Right hindlimb (tissue), 1 donor: Measurements from ENCODE around the gene SZT2.
"Not testable (repeated sequence)": the region's sequence is repeated elsewhere in the genome, so short reads cannot be mapped to it uniquely, and the experiment has no call there.

Experiments used
- DNase-seq: peaks from one replicate; pipeline ENCODE4 v3.0.0-alpha.2; 2018

SZT2 gene

GRCh38 chr1:43363283-43363934 is 26.3 kb upstream of the SZT2 start:
- DNase-seq, result no peak

- DNase-seq, result no peak
Observed at GRCh38 chr1:43363935-43364525, 25.7 kb upstream of the SZT2 start.

GRCh38 chr1:43365678-43366077 is 24.0 kb upstream of the SZT2 start:
- no peak for DNase-seq

- DNase-seq, result no peak
Observed at GRCh38 chr1:43366179-43366578, 23.5 kb upstream of the SZT2 start.

GRCh38 chr1:43366601-43367025 is 23.1 kb upstream of the SZT2 start:
- no peak for DNase-seq

- DNase-seq, result peak; percentile 37
Observed at GRCh38 chr1:43367026-43367903, 22.4 kb upstream of the SZT2 start.

- DNase-seq, result peak; percentile 93
Observed at GRCh38 chr1:43367904-43368645, 21.6 kb upstream of the SZT2 start, which contains the start of gene ELOVL1. TSS of gene ELOVL1 (minus strand) at chr1:43368011. CDS start at chr1:43365609, 2,402 bp downstream.

GRCh38 chr1:43368646-43369020 is 21.1 kb upstream of the SZT2 start:
- no peak for DNase-seq

GRCh38 chr1:43369779-43370178 is 19.9 kb upstream of the SZT2 start:
- not testable (repeated sequence) for DNase-seq

- DNase-seq, result no peak
Observed at GRCh38 chr1:43370564-43370963, 19.1 kb upstream of the SZT2 start.

- no peak for DNase-seq
Observed at GRCh38 chr1:43372172-43372571, 17.5 kb upstream of the SZT2 start.

- DNase-seq, result no peak
Observed at GRCh38 chr1:43373066-43373940, 16.4 kb upstream of the SZT2 start.

GRCh38 chr1:43376723-43377235 is 12.9 kb upstream of the SZT2 start:
- DNase-seq, result no peak

GRCh38 chr1:43377831-43378230 is 11.9 kb upstream of the SZT2 start:
- no peak for DNase-seq

GRCh38 chr1:43379476-43379875 is 10.2 kb upstream of the SZT2 start:
- DNase-seq, result no peak

- no peak for DNase-seq
Observed at GRCh38 chr1:43381612-43382011, 8.1 kb upstream of the SZT2 start.

GRCh38 chr1:43382027-43382779 is 7.5 kb upstream of the SZT2 start:
- no peak for DNase-seq

- DNase-seq, result no peak
Observed at GRCh38 chr1:43383449-43383848, 6.2 kb upstream of the SZT2 start.

GRCh38 chr1:43386676-43387075 is 3.0 kb upstream of the SZT2 start:
- no peak for DNase-seq

GRCh38 chr1:43387976-43388599 is 1.6 kb upstream of the SZT2 start:
- no peak for DNase-seq

GRCh38 chr1:43388613-43389012 is 1.1 kb upstream of the SZT2 start:
- DNase-seq, result no peak
